ENCODE data around the gene PSMG2. TPM values are rescaled to one million over a fixed set of nuclear protein-coding genes. Genes with fewer than 3 reads are reported as not detected.
A peak's percentile ranks its signal among the peaks of the same experiment; 100 is the strongest.
"Not testable (repeated sequence)": the region's sequence is repeated elsewhere in the genome, so short reads cannot be mapped to it uniquely, and the experiment has no call there.

Gene PSMG2
- total RNA-seq, 2 donors from 2014 or later: 59.6 to 105 TPM

- Mint-ChIP-seq H3K9me3 (no peaks in the 10 kb centered on the region), H3K27me3 (no peaks in the 10 kb centered on the region)
Measured at GRCh38 chr18:12745095-12745795, 42.4 kb downstream of the PSMG2 start.

GRCh38 chr18:12747530-12748315, 44.9 kb downstream of the PSMG2 start:
- H3K4me3 Mint-ChIP-seq: no peak overlapping the region
- no peak overlapping the region for H3K27ac Mint-ChIP-seq
- H3K9me3 Mint-ChIP-seq: no peaks in the 10 kb centered on the region
- H3K4me1 Mint-ChIP-seq: no peaks in the 10 kb centered on the region
- no peak for ATAC-seq (replicated peaks)
- H3K36me3 Mint-ChIP-seq (ENCODE audit: low read depth): no peaks in the 10 kb centered on the region
- no peaks in the 10 kb centered on the region for H3K27me3 Mint-ChIP-seq

More at GRCh38 chr18:12745095-12745795, 42.4 kb downstream of the PSMG2 start:
- no peak overlapping the region for H3K27ac Mint-ChIP-seq
- no peak overlapping the region for H3K4me3 Mint-ChIP-seq
- no peak for ATAC-seq (replicated peaks)
- no peaks in the 10 kb centered on the region for H3K36me3 Mint-ChIP-seq (ENCODE audit: low read depth)
- no peaks in the 10 kb centered on the region for H3K4me1 Mint-ChIP-seq

GRCh38 chr18:12748671-12749070, 45.8 kb downstream of the PSMG2 start:
- no peaks in the 10 kb centered on the region for H3K36me3 Mint-ChIP-seq (ENCODE audit: low read depth)
- no peaks in the 10 kb centered on the region for H3K27me3 Mint-ChIP-seq
- H3K27ac Mint-ChIP-seq: no peak overlapping the region
- no peak for ATAC-seq (replicated peaks)
- no peak overlapping the region for H3K4me3 Mint-ChIP-seq
- H3K4me1 Mint-ChIP-seq: no peaks in the 10 kb centered on the region
- no peaks in the 10 kb centered on the region for H3K9me3 Mint-ChIP-seq

- no peaks in the 10 kb centered on the region for H3K9me3 Mint-ChIP-seq
- no peak overlapping the region for H3K27ac Mint-ChIP-seq
- no peak for ATAC-seq (replicated peaks)
- no peaks in the 10 kb centered on the region for H3K36me3 Mint-ChIP-seq (ENCODE audit: low read depth)
- H3K27me3 Mint-ChIP-seq: no peaks in the 10 kb centered on the region
- H3K4me1 Mint-ChIP-seq: no peaks in the 10 kb centered on the region
- H3K4me3 Mint-ChIP-seq: no peak overlapping the region
Measured at GRCh38 chr18:12749121-12749520, 46.3 kb downstream of the PSMG2 start.

- H3K4me3 Mint-ChIP-seq: no peak overlapping the region
- no peaks in the 10 kb centered on the region for H3K9me3 Mint-ChIP-seq
- ATAC-seq (replicated peaks): peak; percentile 28
- H3K27ac Mint-ChIP-seq: no peak overlapping the region
- no peaks in the 10 kb centered on the region for H3K27me3 Mint-ChIP-seq
- H3K36me3 Mint-ChIP-seq (ENCODE audit: low read depth): no peaks in the 10 kb centered on the region
- H3K4me1 Mint-ChIP-seq: no peaks in the 10 kb centered on the region
Measured at GRCh38 chr18:12750076-12750714, 47.4 kb downstream of the PSMG2 start.

- Mint-ChIP-seq H3K36me3 (ENCODE audit: low read depth) (no peaks in the 10 kb centered on the region), H3K27ac (no peak overlapping the region), H3K4me3 (no peak overlapping the region), H3K4me1 (no peaks in the 10 kb centered on the region), H3K27me3 (no peaks in the 10 kb centered on the region), H3K9me3 (no peaks in the 10 kb centered on the region)
- no peak for ATAC-seq (replicated peaks)
Measured at GRCh38 chr18:12750715-12751502, 48.1 kb downstream of the PSMG2 start.

- Mint-ChIP-seq H3K4me3 (no peak overlapping the region), H3K4me1 (no peaks in the 10 kb centered on the region), H3K27ac (no peak overlapping the region), H3K36me3 (ENCODE audit: low read depth) (no peaks in the 10 kb centered on the region), H3K27me3 (no peaks in the 10 kb centered on the region), H3K9me3 (no peaks in the 10 kb centered on the region)
- no peak for ATAC-seq (replicated peaks)
Measured at GRCh38 chr18:12751503-12751884, 48.7 kb downstream of the PSMG2 start.

- Mint-ChIP-seq H3K27me3 (no peaks in the 10 kb centered on the region), H3K4me3 (no peak overlapping the region), H3K27ac (no peak overlapping the region), H3K36me3 (ENCODE audit: low read depth) (no peaks in the 10 kb centered on the region), H3K9me3 (no peaks in the 10 kb centered on the region), H3K4me1 (no peaks in the 10 kb centered on the region)
- no peak for ATAC-seq (replicated peaks)
Measured at GRCh38 chr18:12751891-12752290, 49.0 kb downstream of the PSMG2 start.

GRCh38 chr18:12754511-12754910, 51.7 kb downstream of the PSMG2 start:
- Mint-ChIP-seq H3K4me3 (no peak overlapping the region), H3K36me3 (ENCODE audit: low read depth) (no peaks in the 10 kb centered on the region), H3K9me3 (no peaks in the 10 kb centered on the region), H3K27me3 (no peaks in the 10 kb centered on the region), H3K27ac (no peak overlapping the region), H3K4me1 (no peaks in the 10 kb centered on the region)
- ATAC-seq (replicated peaks): no peak

- not testable (repeated sequence) for H3K4me1 Mint-ChIP-seq; H3K9me3 Mint-ChIP-seq; H3K27ac Mint-ChIP-seq; H3K27me3 Mint-ChIP-seq; H3K4me3 Mint-ChIP-seq; H3K36me3 Mint-ChIP-seq (ENCODE audit: low read depth); ATAC-seq (replicated peaks)
Measured at GRCh38 chr18:12755606-12756005, 52.8 kb downstream of the PSMG2 start.

GRCh38 chr18:12756619-12757239, 53.9 kb downstream of the PSMG2 start:
- not testable (repeated sequence) for H3K27me3 Mint-ChIP-seq; H3K9me3 Mint-ChIP-seq; ATAC-seq (replicated peaks); H3K4me1 Mint-ChIP-seq; H3K36me3 Mint-ChIP-seq (ENCODE audit: low read depth); H3K4me3 Mint-ChIP-seq; H3K27ac Mint-ChIP-seq

GRCh38 chr18:12758566-12758965, 55.7 kb downstream of the PSMG2 start:
- H3K4me3 Mint-ChIP-seq; H3K4me1 Mint-ChIP-seq; H3K36me3 Mint-ChIP-seq (ENCODE audit: low read depth); H3K9me3 Mint-ChIP-seq; H3K27me3 Mint-ChIP-seq; H3K27ac Mint-ChIP-seq; ATAC-seq (replicated peaks): not testable (repeated sequence)

GRCh38 chr18:12765126-12765525, 62.3 kb downstream of the PSMG2 start:
- Mint-ChIP-seq H3K36me3 (ENCODE audit: low read depth) (no peaks in the 10 kb centered on the region), H3K4me3 (no peak overlapping the region), H3K27me3 (no peaks in the 10 kb centered on the region), H3K4me1 (no peaks in the 10 kb centered on the region), H3K9me3 (no peaks in the 10 kb centered on the region), H3K27ac (no peak overlapping the region)
- peak; percentile 24 for ATAC-seq (replicated peaks)

GRCh38 chr18:12765586-12765985, 62.7 kb downstream of the PSMG2 start:
- Mint-ChIP-seq H3K27ac (no peak overlapping the region), H3K27me3 (no peaks in the 10 kb centered on the region), H3K36me3 (ENCODE audit: low read depth) (no peaks in the 10 kb centered on the region), H3K9me3 (no peaks in the 10 kb centered on the region), H3K4me3 (no peak overlapping the region), H3K4me1 (no peaks in the 10 kb centered on the region)
- no peak for ATAC-seq (replicated peaks)

Data from activated T-helper 17 cell treated with anti-CD3 and anti-CD28 coated beads, Interleukin-2, amount 50 U/mL, for 72 hours (primary cell).